Activated CD4-positive, alpha-beta T cell treated with anti-CD3 and anti-CD28 coated beads, Interleukin-2, amount 50 U/mL, for 24 hours (primary cell): ENCODE data around the gene PTMA.
"Not testable (repeated sequence)": the region's sequence is repeated elsewhere in the genome, so short reads cannot be mapped to it uniquely, and the experiment has no call there.

ENCODE experiments used
- DNase-seq, 2 donors: peaks; one replicate each; pipeline ENCODE4 v3.0.0-alpha.2; 2020; ENCODE audit warnings: low read depth in 1 of 2, low spot score in 1 of 2

Gene PTMA

DNA sequence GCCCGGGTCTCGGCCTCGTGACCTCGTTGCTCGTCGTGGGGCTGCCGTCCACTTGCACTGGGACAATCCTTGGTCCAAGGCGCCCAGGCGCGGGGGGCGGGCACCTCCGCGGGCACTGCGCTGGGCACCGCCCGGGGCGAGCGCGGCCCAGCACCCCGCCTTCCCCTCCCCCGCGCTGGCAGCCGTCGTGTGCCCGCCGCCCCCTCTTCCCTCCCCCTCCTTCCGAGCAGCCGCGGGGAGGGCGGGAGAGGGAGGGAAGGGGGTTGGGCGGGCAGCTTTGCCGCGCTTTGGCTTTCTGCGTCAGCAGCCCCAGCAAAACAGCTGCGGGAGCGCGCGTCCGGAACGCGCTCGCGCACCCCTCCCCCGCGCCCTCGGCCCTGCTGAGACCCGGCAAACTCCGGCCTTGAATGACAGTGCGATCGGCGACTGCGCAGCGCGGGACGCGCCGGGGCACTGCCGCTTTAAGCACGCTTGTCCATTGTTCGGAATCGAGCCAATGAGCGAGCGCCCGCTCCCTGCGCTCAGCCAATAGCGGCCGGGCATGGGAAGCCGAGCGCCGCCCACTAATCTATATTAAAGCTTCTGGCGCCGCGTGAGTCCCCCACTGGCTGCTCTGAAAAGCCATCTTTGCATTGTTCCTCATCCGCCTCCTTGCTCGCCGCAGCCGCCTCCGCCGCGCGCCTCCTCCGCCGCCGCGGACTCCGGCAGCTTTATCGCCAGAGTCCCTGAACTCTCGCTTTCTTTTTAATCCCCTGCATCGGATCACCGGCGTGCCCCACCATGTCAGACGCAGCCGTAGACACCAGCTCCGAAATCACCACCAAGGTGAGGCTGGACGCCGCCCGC, at the start of gene PTMA:
Gene PTMA (plus strand): TSS at position 599 of the 846 bp plus-strand sequence. CDS start 182 bp downstream, at position 781.
- peak; percentile 98 to 99 for DNase-seq

DNA sequence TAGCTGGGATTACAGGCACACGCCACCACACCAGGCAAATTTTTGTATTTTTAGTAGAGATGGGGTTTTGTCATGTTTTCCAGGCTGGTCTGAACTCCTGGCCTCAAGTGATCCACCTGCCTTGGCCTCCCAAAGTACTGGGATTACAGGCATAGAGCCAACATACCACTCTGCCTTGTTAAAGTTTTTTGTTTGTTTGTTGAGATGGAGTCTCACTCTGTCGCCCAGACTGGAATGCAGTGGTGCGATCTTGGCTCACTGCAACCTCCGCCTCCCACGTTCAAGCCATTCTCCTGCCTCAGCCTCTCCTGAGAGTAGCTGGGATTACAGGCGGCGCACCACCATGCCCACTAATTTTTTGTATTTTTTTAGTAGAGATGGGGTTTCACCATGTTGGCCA, 48.3 kb upstream of the PTMA start:
- DNase-seq, result not testable (repeated sequence)

- DNase-seq, result no peak
Measured at GRCh38 chr2:231660860-231661259, 47.5 kb upstream of the PTMA start.

DNA sequence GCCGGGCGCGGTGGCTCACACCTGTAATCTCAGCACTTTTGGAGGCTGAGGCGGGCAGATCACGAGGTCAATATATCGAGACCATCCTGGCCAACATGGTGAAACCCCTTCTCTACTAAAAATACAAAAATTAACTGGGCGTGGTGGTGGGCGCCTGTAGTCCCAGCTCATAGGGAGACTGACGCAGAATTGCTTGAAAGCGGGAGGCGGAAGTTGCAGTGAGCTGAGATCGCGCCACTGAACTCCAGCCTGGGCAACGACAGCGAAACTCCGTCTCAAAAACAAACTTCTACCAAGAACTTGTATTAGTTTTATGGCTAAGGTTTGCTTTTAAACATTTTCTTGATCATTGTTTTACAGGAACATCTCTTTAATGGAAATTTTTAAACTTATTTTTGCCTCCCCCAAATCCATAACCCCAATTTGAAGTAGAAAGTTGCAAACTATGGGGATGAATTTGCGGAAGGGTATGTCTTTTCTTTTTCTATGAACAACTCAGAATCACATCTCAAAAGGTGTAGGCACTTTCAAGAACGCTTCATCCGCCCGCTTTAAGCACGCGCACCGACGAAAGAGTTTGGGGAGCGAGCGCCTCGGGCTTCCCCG, 46.8 kb upstream of the PTMA start:
- DNase-seq, result no peak

GRCh38 chr2:231662028-231662810, 46.1 kb upstream of the PTMA start:
- peak; percentile 91 to 94 for DNase-seq

DNA sequence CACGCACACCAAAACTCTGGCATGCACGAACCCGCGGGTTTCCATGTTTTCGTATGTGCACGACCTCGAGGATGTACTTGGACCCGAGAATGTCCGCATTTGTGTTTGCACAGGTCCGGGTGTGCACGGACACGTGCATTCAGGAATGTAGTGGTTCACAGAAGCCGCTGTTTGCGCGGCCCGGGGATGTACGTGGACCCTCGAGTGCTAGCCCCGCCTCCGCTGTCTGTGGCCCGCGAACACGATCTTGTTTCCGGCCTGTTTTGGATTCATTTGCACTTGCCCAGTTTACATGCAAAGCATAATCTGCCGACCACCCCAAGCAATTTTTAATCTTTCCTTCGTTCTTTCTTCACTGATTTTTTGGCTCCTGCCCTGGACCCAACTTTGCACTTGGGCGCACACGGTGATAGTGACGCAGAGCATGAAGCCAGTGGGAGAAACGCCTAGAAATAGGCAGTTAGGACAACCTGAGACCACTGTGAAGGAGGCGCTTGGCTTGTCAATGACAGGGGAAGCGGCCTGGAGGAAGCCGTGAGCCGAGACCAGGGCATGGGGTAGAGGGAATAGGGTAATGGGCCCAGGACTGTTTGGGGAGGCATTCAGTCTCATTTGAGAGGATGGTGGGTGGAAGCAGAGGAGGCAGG, 45.4 kb upstream of the PTMA start:
- DNase-seq, result no peak

DNA sequence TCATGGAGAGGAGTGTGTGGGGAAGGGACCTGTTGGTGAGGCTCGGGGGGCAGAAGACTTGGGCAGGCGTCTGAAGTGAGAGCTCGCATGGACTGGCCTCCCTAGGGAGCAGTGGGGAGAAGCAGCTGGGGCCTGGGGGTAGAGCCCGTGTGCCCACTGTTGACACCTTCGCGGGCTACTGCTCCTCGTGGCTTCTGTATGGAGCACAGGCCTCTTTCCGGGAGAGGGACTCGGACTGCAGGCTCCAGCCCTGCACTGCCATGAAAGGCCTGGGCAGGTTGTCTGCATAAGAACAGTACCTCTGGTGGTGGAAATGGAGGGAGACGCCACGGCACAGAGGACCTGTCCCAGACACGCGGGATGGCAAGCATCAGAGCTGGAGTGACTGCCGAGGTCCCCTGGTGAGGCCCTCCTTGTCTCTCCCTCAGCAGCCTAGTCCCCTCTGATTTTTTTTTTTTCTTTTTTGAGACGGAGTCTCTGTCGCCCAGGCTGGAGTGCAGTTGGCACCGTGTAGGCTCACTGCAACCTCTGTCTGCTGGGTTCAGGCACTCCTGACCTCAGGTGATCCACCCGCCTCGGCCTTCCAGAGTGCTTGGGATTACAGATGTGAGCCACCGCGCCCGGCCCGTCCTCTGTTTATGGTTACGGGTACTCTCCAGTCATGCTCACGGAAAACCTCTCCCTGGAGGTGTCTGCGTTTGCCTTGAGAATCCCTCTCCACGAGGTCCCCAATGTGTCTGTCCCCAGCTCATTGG, 44.7 kb upstream of the PTMA start:
- DNase-seq, result no peak

DNA sequence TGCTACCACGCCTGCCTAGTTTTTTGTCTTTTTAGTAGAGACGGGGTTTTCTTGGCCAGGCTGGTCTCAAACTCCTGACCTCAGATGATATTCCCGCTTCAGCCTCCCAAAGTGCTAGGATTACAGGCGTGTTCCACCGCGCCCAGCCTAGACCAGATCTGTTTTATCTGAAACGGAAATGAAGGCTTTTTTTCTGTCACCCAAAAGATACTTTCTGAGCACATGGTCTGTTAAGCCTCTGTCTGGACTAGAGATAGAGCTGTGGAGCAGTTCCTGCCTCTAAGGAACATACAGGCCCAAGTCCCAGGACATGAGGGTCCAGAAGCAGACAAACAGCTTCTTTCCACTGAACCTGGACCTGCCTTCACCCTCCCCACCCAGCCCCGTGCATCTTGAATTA, 43.6 kb upstream of the PTMA start:
- DNase-seq, result no peak

GRCh38 chr2:231665245-231666170, 42.8 kb upstream of the PTMA start:
- DNase-seq, result no peak

DNA sequence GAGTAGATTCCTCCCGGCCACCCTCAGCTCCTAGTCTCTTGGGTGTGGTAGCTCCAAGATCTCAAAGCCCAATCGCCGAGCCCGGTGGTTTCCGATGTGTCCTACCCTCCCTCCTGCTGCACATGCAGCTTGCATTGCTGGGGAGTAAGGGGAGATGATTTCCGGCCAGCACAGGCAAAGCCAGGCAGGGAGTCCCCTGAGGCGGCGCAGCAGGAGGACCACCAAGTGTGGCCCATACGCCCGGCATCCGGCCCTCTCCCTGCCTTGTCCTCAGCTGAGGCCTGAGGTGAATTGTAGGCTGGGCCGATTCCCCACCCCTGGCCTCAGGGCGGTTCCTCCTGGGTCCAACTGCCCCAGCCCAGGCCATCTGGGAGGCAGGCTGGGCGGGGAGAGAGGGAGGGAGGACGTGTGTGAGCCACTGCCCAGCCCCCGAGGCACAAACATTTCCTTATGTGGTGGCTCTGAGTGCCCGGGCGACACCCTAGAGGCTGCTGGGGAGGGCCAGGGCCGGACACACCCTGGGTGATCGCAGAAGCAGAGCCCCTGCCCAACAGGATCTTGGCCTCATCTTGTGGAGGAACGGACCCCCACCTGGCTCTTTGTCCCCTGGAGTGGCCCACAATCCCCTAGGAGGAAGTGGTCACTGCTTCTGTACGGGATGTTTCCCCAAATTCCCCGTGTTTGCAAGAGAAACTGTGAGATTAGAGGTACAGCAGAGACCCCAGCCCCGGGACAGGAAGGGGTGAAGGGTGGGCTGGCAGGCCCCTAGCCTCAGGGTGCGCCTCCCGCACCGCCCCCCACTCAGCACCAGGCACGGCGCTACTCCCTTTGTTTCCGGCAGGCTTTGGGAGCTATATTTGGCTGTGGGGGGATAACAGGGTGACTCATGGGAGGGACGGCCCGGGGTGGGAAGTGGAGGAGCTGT, 41.9 kb upstream of the PTMA start:
- DNase-seq, result no peak

DNA sequence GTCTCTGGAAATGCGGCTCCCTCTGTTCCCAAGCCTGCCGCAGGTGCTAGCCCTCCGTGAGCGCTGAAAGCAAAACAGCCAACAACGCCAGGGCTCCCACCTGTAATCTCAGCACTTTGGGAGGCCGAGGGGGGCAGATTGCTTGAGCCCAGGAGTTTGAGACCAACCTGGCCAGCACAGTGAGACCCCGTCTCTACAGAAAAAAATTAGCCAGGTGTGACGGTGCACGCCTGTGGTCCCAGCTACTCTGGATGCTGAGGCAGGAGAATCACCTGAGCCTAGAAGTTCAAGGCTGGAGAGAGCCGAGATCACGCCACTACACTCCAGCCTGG, 41.3 kb upstream of the PTMA start:
- DNase-seq, result no peak

DNA sequence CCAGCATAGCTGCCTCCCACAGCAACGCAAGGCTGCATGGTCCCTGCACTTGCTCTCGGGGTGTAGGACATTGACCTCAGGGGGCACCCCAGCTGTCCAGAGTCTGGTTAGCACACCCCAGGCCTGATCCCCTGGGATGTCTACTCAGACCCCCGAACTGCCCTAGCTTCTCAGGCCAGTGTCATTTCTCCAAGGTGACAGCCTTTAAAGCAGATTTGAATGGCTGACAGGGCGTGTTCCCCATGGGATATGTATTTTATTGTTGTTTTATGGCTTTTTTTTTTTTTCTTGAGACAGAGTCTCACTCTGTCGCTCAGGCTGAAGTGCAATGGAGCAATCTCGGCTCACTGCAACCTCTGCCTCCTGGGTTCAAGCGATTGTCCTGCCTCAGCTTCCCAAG, 40.8 kb upstream of the PTMA start:
- DNase-seq, result no peak

DNA sequence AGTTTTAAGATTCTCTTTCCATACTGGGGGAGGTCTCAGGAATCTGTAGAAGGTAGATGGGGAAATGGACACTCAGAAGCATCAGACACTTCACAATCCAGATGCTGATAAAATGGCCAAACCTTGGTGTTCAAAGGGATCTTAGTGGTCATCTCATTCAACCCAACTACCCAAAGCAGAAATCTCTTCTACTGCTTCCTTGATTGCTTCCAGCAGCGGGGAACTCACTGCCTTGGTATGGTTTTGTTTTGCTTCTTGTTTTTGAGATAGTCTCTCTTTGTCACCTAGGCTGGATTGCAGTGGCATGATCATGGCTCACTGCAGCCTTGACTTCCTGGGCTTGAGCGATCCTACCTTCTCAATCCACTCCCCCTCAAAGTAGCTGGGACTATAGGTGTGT, 39.3 kb upstream of the PTMA start:
- DNase-seq, result no peak

DNA sequence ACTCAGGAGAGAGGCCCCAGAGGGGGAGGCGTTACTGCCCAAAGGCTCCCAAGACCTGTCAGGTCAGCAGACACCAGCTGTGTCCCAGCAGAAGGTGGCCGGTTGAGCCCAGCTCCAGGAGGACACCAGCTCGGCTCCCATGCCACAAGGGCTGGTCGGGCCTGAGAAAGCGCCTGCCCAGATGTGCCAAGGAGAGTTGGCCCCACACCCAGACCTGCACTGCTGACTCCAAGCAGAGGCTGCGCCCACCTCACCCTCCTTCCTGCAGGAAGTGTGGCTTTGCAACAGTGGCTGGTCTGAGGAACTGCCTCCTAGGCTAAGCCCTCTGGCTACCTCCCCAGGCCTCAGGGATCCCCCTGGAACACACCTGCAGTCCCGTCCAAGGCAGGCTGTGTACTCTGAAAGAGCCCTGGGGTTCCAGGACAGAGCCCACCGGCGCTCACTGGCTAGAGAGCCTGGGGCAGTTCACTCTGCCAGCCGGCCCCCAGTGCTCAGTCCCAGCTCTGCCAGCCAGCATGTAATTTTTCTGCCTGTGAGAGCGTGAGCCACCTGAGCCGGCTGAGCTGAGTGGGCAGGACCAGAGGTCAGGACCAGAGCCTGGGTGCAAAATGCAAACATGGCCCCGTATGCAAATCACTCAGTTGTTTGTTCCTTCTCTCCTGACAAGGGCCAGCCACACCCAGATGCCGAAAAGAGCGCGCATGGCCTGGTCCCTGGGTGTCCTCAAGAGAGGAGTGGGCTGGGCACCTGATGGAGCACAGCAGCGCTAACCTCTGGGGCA, 36.9 kb upstream of the PTMA start:
- no peak for DNase-seq

GRCh38 chr2:231672617-231673347, 35.5 kb upstream of the PTMA start:
- no peak for DNase-seq

GRCh38 chr2:231673348-231673770, 35.0 kb upstream of the PTMA start:
- no peak for DNase-seq
